Measurements from ENCODE around the gene RPS2. TPM values are rescaled to one million over a fixed set of nuclear protein-coding genes. Genes with fewer than 3 reads are reported as not detected.

RPS2 gene
- total and polyA plus RNA-seq, 2 of the 8 experiments (the other 6 are each of a cell fraction or from before 2014, with no cell fraction given): 4,042 to 16,783 TPM

DNA sequence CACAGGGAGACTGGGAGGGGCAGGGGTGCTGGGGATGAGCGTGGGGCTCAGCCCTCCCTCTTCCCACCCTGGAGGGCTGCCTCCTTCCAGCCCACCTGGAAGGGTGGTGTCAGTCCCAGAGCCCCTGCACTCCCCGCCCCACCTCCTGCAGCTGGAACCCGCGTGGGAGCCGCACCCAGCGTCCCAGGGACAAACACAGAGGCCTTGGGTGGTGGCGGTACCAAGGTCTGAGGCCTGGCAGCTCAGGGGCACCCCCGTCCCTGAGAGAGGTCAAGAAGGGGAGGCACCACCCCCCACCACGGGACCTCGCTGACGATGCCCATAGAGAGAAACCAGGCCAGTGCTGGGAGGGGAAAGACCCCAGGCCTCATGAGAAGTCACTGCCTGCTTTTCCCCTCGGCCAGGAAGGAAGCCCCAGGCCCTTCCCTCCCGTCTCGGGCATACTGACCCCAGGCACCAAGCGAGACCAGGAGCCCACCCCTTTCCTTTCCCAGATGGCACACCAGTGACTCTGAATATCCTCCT lies 50.5 kb downstream of the RPS2 start (continued):
- TF ChIP-seq, protein P1, sequence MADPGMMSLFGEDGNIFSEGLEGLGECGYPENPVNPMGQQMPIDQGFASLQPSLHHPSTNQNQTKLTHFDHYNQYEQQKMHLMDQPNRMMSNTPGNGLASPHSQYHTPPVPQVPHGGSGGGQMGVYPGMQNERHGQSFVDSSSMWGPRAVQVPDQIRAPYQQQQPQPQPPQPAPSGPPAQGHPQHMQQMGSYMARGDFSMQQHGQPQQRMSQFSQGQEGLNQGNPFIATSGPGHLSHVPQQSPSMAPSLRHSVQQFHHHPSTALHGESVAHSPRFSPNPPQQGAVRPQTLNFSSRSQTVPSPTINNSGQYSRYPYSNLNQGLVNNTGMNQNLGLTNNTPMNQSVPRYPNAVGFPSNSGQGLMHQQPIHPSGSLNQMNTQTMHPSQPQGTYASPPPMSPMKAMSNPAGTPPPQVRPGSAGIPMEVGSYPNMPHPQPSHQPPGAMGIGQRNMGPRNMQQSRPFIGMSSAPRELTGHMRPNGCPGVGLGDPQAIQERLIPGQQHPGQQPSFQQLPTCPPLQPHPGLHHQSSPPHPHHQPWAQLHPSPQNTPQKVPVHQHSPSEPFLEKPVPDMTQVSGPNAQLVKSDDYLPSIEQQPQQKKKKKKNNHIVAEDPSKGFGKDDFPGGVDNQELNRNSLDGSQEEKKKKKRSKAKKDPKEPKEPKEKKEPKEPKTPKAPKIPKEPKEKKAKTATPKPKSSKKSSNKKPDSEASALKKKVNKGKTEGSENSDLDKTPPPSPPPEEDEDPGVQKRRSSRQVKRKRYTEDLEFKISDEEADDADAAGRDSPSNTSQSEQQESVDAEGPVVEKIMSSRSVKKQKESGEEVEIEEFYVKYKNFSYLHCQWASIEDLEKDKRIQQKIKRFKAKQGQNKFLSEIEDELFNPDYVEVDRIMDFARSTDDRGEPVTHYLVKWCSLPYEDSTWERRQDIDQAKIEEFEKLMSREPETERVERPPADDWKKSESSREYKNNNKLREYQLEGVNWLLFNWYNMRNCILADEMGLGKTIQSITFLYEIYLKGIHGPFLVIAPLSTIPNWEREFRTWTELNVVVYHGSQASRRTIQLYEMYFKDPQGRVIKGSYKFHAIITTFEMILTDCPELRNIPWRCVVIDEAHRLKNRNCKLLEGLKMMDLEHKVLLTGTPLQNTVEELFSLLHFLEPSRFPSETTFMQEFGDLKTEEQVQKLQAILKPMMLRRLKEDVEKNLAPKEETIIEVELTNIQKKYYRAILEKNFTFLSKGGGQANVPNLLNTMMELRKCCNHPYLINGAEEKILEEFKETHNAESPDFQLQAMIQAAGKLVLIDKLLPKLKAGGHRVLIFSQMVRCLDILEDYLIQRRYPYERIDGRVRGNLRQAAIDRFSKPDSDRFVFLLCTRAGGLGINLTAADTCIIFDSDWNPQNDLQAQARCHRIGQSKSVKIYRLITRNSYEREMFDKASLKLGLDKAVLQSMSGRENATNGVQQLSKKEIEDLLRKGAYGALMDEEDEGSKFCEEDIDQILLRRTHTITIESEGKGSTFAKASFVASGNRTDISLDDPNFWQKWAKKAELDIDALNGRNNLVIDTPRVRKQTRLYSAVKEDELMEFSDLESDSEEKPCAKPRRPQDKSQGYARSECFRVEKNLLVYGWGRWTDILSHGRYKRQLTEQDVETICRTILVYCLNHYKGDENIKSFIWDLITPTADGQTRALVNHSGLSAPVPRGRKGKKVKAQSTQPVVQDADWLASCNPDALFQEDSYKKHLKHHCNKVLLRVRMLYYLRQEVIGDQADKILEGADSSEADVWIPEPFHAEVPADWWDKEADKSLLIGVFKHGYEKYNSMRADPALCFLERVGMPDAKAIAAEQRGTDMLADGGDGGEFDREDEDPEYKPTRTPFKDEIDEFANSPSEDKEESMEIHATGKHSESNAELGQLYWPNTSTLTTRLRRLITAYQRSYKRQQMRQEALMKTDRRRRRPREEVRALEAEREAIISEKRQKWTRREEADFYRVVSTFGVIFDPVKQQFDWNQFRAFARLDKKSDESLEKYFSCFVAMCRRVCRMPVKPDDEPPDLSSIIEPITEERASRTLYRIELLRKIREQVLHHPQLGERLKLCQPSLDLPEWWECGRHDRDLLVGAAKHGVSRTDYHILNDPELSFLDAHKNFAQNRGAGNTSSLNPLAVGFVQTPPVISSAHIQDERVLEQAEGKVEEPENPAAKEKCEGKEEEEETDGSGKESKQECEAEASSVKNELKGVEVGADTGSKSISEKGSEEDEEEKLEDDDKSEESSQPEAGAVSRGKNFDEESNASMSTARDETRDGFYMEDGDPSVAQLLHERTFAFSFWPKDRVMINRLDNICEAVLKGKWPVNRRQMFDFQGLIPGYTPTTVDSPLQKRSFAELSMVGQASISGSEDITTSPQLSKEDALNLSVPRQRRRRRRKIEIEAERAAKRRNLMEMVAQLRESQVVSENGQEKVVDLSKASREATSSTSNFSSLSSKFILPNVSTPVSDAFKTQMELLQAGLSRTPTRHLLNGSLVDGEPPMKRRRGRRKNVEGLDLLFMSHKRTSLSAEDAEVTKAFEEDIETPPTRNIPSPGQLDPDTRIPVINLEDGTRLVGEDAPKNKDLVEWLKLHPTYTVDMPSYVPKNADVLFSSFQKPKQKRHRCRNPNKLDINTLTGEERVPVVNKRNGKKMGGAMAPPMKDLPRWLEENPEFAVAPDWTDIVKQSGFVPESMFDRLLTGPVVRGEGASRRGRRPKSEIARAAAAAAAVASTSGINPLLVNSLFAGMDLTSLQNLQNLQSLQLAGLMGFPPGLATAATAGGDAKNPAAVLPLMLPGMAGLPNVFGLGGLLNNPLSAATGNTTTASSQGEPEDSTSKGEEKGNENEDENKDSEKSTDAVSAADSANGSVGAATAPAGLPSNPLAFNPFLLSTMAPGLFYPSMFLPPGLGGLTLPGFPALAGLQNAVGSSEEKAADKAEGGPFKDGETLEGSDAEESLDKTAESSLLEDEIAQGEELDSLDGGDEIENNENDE (IDR thresholded peaks at IDR 0.05; ENCODE audit: insufficient replicate concordance, low read length): no peak
- TF ChIP-seq, protein P2, sequence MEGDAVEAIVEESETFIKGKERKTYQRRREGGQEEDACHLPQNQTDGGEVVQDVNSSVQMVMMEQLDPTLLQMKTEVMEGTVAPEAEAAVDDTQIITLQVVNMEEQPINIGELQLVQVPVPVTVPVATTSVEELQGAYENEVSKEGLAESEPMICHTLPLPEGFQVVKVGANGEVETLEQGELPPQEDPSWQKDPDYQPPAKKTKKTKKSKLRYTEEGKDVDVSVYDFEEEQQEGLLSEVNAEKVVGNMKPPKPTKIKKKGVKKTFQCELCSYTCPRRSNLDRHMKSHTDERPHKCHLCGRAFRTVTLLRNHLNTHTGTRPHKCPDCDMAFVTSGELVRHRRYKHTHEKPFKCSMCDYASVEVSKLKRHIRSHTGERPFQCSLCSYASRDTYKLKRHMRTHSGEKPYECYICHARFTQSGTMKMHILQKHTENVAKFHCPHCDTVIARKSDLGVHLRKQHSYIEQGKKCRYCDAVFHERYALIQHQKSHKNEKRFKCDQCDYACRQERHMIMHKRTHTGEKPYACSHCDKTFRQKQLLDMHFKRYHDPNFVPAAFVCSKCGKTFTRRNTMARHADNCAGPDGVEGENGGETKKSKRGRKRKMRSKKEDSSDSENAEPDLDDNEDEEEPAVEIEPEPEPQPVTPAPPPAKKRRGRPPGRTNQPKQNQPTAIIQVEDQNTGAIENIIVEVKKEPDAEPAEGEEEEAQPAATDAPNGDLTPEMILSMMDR (IDR thresholded peaks at IDR 0.05; ENCODE audit: control extremely low read depth in 1 of 3, insufficient read depth in 1 of 3, low read depth in 1 of 3, low read length in 3 of 3): no peak
- TF ChIP-seq, protein P3, sequence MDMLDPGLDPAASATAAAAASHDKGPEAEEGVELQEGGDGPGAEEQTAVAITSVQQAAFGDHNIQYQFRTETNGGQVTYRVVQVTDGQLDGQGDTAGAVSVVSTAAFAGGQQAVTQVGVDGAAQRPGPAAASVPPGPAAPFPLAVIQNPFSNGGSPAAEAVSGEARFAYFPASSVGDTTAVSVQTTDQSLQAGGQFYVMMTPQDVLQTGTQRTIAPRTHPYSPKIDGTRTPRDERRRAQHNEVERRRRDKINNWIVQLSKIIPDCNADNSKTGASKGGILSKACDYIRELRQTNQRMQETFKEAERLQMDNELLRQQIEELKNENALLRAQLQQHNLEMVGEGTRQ (IDR thresholded peaks at IDR 0.05; ENCODE audit: low read length): no peak
- TF ChIP-seq EP300 (IDR thresholded peaks at IDR 0.05; ENCODE audit: borderline replicate concordance in 1 of 2, low read depth in 2 of 2, low read length in 2 of 2) (no peak), BACH1 (IDR thresholded peaks at IDR 0.05; ENCODE audit: low read length) (no peak), TAF1 (IDR thresholded peaks at IDR 0.05; ENCODE audit: low read depth, low read length) (no peak)
- TF ChIP-seq, protein P4, sequence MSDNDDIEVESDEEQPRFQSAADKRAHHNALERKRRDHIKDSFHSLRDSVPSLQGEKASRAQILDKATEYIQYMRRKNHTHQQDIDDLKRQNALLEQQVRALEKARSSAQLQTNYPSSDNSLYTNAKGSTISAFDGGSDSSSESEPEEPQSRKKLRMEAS (IDR thresholded peaks at IDR 0.05): no peak

All from H1 (cell line).